Nephron progenitor cell (in vitro differentiated cells): ENCODE results near the gene SMIM38.

ENCODE experiments used
- DNase-seq: peaks from one replicate; pipeline ENCODE4 v3.0.0; 2021
- H3K27ac Mint-ChIP-seq: 2 replicates; pipeline ENCODE4 v1.8.0; 2021; ENCODE audit warnings: mild to moderate bottlenecking, moderate library complexity, mixed read lengths
- H3K27me3 Mint-ChIP-seq: 2 replicates; pipeline ENCODE4 v1.8.0; 2021; ENCODE audit warnings: mild to moderate bottlenecking, low read depth, mixed read lengths; ENCODE audit not compliant: poor library complexity
- H3K36me3 Mint-ChIP-seq: 2 replicates; pipeline ENCODE4 v1.8.0; 2021; ENCODE audit warnings: low read depth, mixed read lengths
- H3K4me1 Mint-ChIP-seq: 2 replicates; pipeline ENCODE4 v1.8.0; 2021; ENCODE audit warnings: mixed read lengths
- H3K4me3 Mint-ChIP-seq: 2 replicates; pipeline ENCODE4 v1.8.0; 2021; ENCODE audit warnings: mild to moderate bottlenecking, moderate library complexity, mixed read lengths
- H3K9me3 Mint-ChIP-seq: 2 replicates; pipeline ENCODE4 v1.8.0; 2021; ENCODE audit warnings: mild to moderate bottlenecking, moderate library complexity, mixed read lengths
- CTCF ChIP-seq: fragments of 200-600 bp; sonication (generic); IDR thresholded peaks from 2 replicates; pipeline ENCODE4 v1.5.0; 2021; ENCODE audit warnings: antibody characterized with exemption

SMIM38 gene

GRCh38 chr11:69170704-69171103, 15.0 kb downstream of the SMIM38 start:
- H3K9me3 Mint-ChIP-seq = peaks cover 29% of the 10 kb centered on the region
- no peaks in the 10 kb centered on the region for H3K36me3 Mint-ChIP-seq
- no peak overlapping the region for H3K4me3 Mint-ChIP-seq
- H3K27ac Mint-ChIP-seq = no peak overlapping the region
- DNase-seq = no peak
- peaks cover 15% of the 10 kb centered on the region for H3K4me1 Mint-ChIP-seq
- TF ChIP-seq CTCF = no peak
- H3K27me3 Mint-ChIP-seq = peaks cover 22% of the 10 kb centered on the region

DNA sequence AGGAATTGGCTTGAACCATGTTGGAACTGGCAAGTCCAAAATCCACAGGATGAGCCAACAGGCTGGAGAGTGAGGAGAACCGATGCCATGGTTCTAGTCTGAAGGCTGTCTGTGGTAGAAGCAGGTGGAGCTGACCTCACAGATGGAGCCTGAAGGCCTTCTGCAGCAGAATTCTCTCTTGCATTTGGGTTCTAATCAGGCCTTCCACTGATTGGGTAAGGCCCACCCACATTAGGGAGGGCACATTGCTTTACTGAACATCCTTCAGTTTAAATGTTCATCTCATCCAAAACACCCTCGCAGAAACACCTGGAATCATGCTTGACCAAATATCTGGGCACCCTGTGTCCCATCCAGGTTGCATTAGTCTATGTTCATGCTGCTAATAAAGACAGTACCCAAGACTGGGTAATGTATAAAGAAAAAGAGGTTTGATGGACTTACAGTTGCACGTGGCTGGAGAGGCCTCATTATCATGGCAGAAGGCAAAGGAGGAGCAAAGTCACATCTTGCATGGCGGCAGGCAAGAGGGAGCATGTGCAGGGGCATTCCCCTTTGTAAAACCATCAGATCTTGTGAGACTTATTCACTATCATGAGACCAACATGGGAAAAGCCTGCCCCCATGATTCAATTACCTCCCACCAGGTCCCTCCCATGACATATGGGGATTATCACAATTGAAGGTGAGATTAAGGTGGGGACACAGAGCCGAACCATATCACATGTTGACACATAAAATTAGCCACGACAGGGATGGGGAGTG, 15.9 kb downstream of the SMIM38 start:
- Mint-ChIP-seq H3K27me3 (peaks cover 21% of the 10 kb centered on the region), H3K4me1 (peaks cover 15% of the 10 kb centered on the region), H3K36me3 (no peaks in the 10 kb centered on the region), H3K27ac (no peak overlapping the region), H3K9me3 (peaks cover 38% of the 10 kb centered on the region), H3K4me3 (no peak overlapping the region)
- DNase-seq = no peak
- no peak for TF ChIP-seq CTCF

DNA sequence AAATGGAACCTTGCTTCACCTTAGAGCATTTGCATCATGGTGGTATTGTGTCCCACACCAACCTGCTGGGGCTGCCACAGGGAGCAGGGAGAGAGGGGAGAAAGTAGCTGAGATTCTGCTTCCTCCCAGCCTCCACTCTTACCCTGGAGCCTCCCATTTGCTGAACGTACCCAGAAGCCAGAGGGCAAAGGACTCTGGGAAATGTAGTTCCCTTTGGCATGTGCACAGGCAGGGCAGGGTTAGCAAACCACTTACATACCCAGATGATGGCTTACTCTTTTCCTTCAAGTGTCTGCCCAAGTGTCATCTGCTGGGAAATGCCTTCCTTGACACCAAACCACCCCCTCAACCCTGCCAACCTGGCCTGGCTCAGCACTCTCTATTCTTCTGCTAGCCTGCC, 16.9 kb downstream of the SMIM38 start:
- peaks cover 17% of the 10 kb centered on the region for H3K27me3 Mint-ChIP-seq
- no peaks in the 10 kb centered on the region for H3K36me3 Mint-ChIP-seq
- TF ChIP-seq CTCF = no peak
- peaks cover 47% of the 10 kb centered on the region for H3K9me3 Mint-ChIP-seq
- DNase-seq = no peak
- no peak overlapping the region for H3K27ac Mint-ChIP-seq
- peaks cover 11% of the 10 kb centered on the region for H3K4me1 Mint-ChIP-seq
- H3K4me3 Mint-ChIP-seq = no peak overlapping the region

- no peak for DNase-seq
- TF ChIP-seq CTCF = no peak
- Mint-ChIP-seq H3K27ac (no peak overlapping the region), H3K4me3 (no peak overlapping the region), H3K36me3 (no peaks in the 10 kb centered on the region), H3K27me3 (peaks cover 13% of the 10 kb centered on the region), H3K9me3 (peaks cover 48% of the 10 kb centered on the region), H3K4me1 (peaks cover 8% of the 10 kb centered on the region)
Observed at GRCh38 chr11:69173331-69173730, 17.6 kb downstream of the SMIM38 start.

DNA sequence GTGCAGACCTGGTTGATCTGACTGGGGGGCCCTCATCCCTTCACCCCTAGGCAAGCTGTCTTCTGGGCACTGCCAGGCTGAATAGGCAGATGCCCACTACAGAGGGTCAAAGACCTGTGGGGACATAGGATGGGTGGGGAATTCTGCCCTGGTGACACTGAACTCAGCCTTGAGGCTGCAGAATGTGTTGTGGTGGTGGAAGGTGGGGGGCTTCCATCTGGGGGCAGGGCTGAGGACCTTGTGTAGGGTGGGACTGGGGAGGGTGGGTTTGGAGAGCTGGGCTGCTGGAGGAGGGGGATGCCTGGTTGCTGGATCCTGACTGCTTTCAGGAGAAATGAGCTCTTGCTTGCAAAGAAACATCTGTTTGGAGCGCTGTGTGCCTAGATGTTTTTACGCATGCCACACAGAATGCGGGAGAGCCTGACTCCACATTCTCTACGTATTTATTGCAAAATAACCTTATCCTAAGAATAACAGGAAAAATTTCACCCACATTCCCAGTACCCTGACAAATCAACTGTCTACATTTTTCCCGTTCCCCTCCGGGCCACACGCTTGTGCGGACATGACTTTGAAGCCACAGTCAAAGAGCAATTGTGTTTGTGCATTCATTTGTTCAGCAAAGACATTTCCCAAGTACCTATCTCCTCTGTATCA, 18.3 kb downstream of the SMIM38 start:
- H3K27me3 Mint-ChIP-seq = peaks cover 11% of the 10 kb centered on the region
- no peak for TF ChIP-seq CTCF
- peaks cover 48% of the 10 kb centered on the region for H3K9me3 Mint-ChIP-seq
- no peak overlapping the region for H3K27ac Mint-ChIP-seq
- H3K4me1 Mint-ChIP-seq = peaks cover 15% of the 10 kb centered on the region
- no peak overlapping the region for H3K4me3 Mint-ChIP-seq
- no peaks in the 10 kb centered on the region for H3K36me3 Mint-ChIP-seq
- DNase-seq = no peak

GRCh38 chr11:69174841-69175240, 19.1 kb downstream of the SMIM38 start:
- no peak for TF ChIP-seq CTCF
- Mint-ChIP-seq H3K36me3 (no peaks in the 10 kb centered on the region), H3K4me1 (peaks cover 20% of the 10 kb centered on the region), H3K4me3 (no peak overlapping the region), H3K27ac (no peak overlapping the region), H3K27me3 (peaks cover 3% of the 10 kb centered on the region), H3K9me3 (peaks cover 40% of the 10 kb centered on the region)
- no peak for DNase-seq
